Measurements from ENCODE around the gene FBN2.

- TF ChIP-seq CTCF (IDR thresholded peaks at IDR 0.05; ENCODE audit: borderline replicate concordance, extremely low read depth, low read length, poor library complexity, severe bottlenecking) (no peak), EZH2 (IDR thresholded peaks at IDR 0.05; ENCODE audit: borderline replicate concordance, low read depth, low read length, severe bottlenecking) (no peak)
These were observed 310.0 kb downstream of the FBN2 start for GRCh38 chr5:128228008-128228407.

Data from DND-41 (cell line).